Neutrophil (primary cell): Measurements from ENCODE around the gene OIT3.
"Not testable (repeated sequence)": the region's sequence is repeated elsewhere in the genome, so short reads cannot be mapped to it uniquely, and the experiment has no call there.

Experiments
- H3K27ac ChIP-seq: fragments of 200-600 bp; sonication (generic); 2 replicates; pipeline ENCODE4 v1.5.1; 2016; ENCODE audit warnings: mild to moderate bottlenecking, moderate library complexity
- H3K27me3 ChIP-seq: fragments of 200-600 bp; sonication (generic); 2 replicates; pipeline ENCODE4 v1.6.0; 2016; ENCODE audit warnings: mild to moderate bottlenecking
- H3K36me3 ChIP-seq: fragments of 200-600 bp; sonication (generic); 2 replicates; pipeline ENCODE4 v1.5.1; 2017
- H3K4me1 ChIP-seq, 2 experiments: fragments of 200-600 bp in 1 of 2; sonication (generic) in 1 of 2; 1 replicate in 1 of 2; 2 replicates in 1 of 2; pipeline versions ENCODE4 v1.5.1 to v1.6.1; 2013 to 2016; ENCODE audit warnings: low read depth in 1 of 2, low read length in 1 of 2, mild to moderate bottlenecking in 1 of 2, moderate library complexity in 1 of 2; ENCODE audit not compliant: control insufficient read depth in 1 of 2, insufficient read depth in 1 of 2
- H3K4me3 ChIP-seq, 2 experiments: fragments of 200-600 bp in 1 of 2; sonication (generic) in 1 of 2; 1 replicate in 1 of 2; 2 replicates in 1 of 2; pipeline ENCODE4 v1.5.1; 2013 to 2016; ENCODE audit warnings: low read depth in 1 of 2, low read length in 1 of 2, mild to moderate bottlenecking in 1 of 2, moderate library complexity in 1 of 2
- H3K9me3 ChIP-seq: fragments of 200-600 bp; sonication (generic); 2 replicates; pipeline ENCODE4 v1.5.1; 2016
- TF ChIP-seq, protein P1 (sequence below): fragments of 200-600 bp; sonication (generic); IDR thresholded peaks from 2 replicates; pipeline ENCODE4 v1.5.1; 2016; ENCODE audit warnings: antibody characterized with exemption

Gene OIT3

DNA sequence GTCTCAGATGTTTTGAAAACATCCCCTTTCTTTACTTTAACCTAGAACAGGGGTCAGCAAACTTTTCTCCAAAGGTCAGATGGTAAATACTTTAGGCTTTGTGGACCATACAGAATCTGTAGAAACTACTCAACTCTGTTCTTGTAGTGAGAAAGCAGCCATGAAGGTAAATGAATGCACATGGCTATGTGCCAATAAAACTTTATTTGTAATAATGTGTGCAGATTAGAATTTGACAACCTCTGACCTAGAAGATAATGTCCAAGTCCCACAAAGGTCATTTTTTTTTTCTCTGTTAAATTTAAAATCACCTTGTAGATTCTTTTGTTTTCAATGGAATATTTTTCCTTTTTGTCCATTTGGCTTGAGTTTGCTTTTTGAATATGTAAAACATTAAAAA lies 17.2 kb downstream of the OIT3 start:
- H3K4me1 ChIP-seq = no peaks in the 10 kb centered on the region
- no peaks in the 10 kb centered on the region for H3K9me3 ChIP-seq
- no peak overlapping the region for H3K4me3 ChIP-seq
- no peaks in the 10 kb centered on the region for H3K27me3 ChIP-seq
- H3K36me3 ChIP-seq = no peaks in the 10 kb centered on the region
- no peak overlapping the region for H3K27ac ChIP-seq
- TF ChIP-seq, protein P1, sequence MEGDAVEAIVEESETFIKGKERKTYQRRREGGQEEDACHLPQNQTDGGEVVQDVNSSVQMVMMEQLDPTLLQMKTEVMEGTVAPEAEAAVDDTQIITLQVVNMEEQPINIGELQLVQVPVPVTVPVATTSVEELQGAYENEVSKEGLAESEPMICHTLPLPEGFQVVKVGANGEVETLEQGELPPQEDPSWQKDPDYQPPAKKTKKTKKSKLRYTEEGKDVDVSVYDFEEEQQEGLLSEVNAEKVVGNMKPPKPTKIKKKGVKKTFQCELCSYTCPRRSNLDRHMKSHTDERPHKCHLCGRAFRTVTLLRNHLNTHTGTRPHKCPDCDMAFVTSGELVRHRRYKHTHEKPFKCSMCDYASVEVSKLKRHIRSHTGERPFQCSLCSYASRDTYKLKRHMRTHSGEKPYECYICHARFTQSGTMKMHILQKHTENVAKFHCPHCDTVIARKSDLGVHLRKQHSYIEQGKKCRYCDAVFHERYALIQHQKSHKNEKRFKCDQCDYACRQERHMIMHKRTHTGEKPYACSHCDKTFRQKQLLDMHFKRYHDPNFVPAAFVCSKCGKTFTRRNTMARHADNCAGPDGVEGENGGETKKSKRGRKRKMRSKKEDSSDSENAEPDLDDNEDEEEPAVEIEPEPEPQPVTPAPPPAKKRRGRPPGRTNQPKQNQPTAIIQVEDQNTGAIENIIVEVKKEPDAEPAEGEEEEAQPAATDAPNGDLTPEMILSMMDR = no peak

DNA sequence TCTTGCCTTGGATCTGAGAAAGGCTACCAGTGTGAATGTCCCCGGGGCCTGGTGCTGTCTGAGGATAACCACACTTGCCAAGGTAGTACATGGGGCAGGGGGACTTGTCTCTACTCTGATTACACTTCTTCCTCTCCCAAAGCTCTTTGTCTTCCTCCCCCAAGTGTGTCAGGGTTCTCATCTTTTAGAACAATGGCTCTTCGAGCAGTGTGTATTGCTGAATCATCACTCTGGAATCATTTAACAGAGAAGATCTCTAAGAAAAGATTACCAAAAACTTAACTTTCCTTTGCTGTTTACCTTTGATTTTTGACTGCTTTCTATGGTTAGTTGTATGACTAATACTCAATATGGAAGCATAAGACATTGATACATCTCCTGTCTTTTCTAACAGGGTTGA lies 18.2 kb downstream of the OIT3 start:
- no peaks in the 10 kb centered on the region for H3K36me3 ChIP-seq
- TF ChIP-seq, protein P1 = no peak

DNA sequence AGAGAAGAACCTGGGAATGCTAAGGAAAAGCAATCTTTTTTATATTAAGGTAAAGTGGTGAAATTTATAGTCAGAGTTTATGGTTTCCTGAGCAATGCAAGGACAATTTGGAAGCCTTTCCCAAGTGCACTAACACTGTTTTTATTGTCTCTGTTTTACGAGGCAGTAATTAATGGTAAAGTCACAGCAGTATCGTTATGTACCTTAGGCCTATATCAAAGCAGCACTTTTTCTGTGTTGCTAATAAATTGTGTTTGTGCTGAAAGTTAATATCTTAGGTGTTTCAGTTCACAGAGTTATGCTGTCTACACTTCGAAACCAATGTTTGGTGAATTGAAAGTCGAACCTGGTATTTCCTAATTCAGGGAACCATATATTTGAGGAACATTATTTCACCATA lies 19.2 kb downstream of the OIT3 start:
- Histone ChIP-seq H3K27me3 (no peaks in the 10 kb centered on the region), H3K4me3 (no peak overlapping the region), H3K9me3 (no peaks in the 10 kb centered on the region), H3K27ac (no peak overlapping the region), H3K36me3 (no peaks in the 10 kb centered on the region), H3K4me1 (no peaks in the 10 kb centered on the region)
- TF ChIP-seq, protein P1 = no peak

More for the DNA sequence above, 18.2 kb downstream of the OIT3 start:
- H3K27ac ChIP-seq = no peak overlapping the region
- H3K9me3 ChIP-seq = no peaks in the 10 kb centered on the region
- H3K4me1 ChIP-seq = no peaks in the 10 kb centered on the region
- H3K4me3 ChIP-seq = no peak overlapping the region
- H3K27me3 ChIP-seq = no peaks in the 10 kb centered on the region

DNA sequence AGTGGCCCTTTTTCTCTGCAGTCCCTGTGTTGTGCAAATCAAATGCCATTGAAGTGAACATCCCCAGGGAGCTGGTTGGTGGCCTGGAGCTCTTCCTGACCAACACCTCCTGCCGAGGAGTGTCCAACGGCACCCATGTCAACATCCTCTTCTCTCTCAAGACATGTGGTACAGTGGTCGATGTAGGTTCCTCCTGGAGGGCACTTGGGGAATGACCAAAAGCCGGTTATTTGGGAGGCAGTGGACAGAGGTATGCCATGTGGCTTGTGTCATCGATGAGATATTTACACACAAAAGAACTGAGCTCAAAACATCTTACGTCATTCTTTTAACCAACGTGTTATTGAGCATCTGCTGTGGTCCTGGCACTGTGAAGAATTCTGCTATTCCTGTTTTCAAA lies 19.7 kb downstream of the OIT3 start:
- TF ChIP-seq, protein P1 = no peak
- no peak overlapping the region for H3K4me3 ChIP-seq
- H3K27me3 ChIP-seq = no peaks in the 10 kb centered on the region
- H3K27ac ChIP-seq = no peak overlapping the region
- H3K36me3 ChIP-seq = no peaks in the 10 kb centered on the region
- H3K9me3 ChIP-seq = no peaks in the 10 kb centered on the region
- no peaks in the 10 kb centered on the region for H3K4me1 ChIP-seq

DNA sequence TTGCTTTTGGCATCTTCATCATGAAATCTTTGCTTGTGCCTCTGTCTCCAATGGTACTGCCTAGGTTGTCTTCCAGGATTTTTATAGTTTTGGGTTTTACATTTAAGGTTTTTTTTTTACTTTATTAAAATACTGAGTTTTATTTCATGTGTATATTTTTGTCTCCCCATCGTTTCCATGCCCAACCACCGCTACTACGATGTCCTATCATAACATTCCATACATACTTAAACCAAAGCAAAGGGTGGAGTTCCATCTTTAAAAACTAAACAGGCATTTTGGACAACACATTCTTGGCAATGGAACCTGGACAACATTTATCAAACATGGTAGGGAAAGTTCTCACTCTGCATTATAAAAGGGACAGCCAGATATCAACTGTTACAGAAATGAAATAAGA lies 23.7 kb downstream of the OIT3 start:
- H3K4me3 ChIP-seq, H3K4me1 ChIP-seq, H3K27ac ChIP-seq, H3K27me3 ChIP-seq, H3K36me3 ChIP-seq, H3K9me3 ChIP-seq: not testable (repeated sequence)

DNA sequence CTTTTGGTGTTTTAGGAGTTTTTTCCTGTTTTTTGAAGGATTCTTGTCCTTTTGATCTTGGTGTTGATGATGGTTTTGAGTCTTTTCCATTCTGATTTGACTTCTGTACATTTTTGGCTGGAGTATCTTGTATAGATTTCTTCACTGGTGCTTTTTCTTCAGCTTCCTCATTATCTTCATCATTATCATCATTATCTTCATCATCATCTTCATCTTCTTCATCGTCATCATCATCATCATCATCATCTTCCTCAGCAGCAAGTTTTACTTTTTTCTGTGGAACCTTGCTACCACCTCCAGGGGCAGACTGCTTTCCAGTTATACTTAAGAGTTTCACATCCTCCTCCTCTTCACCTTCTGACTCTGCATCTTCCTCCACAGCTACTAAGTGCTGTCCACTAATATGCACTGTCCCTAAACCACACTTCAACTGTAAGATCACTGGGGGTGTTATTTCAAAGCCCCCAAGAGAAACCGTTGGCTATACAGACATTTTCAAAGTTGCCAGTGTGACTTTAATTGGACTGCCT lies 24.3 kb downstream of the OIT3 start:
- not testable (repeated sequence) for H3K9me3 ChIP-seq, H3K27ac ChIP-seq, H3K36me3 ChIP-seq, H3K4me1 ChIP-seq, H3K27me3 ChIP-seq, H3K4me3 ChIP-seq

DNA sequence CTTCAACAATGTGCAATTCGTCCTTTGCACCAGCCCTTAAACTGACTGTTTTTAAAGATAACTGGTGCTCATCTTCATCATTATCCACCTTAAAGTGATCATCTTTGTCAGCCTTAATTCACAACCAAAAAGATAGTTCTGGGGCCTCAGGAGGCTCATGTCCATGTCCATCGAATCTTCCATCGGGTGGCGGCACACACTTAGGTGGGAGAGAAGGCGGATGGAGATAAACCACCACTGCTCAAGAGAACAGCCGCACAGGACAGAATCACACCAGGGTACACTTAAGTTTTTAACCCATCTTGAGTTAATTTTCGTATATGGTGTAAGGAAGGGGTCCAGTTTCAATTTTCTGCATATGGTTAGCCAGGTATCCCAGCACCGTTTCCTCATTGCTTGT lies 24.8 kb downstream of the OIT3 start:
- H3K36me3 ChIP-seq = no peaks in the 10 kb centered on the region
- H3K4me1 ChIP-seq = no peaks in the 10 kb centered on the region
- TF ChIP-seq, protein P1 = no peak
- no peak overlapping the region for H3K4me3 ChIP-seq
- H3K27me3 ChIP-seq = no peaks in the 10 kb centered on the region
- no peaks in the 10 kb centered on the region for H3K9me3 ChIP-seq
- no peak overlapping the region for H3K27ac ChIP-seq

DNA sequence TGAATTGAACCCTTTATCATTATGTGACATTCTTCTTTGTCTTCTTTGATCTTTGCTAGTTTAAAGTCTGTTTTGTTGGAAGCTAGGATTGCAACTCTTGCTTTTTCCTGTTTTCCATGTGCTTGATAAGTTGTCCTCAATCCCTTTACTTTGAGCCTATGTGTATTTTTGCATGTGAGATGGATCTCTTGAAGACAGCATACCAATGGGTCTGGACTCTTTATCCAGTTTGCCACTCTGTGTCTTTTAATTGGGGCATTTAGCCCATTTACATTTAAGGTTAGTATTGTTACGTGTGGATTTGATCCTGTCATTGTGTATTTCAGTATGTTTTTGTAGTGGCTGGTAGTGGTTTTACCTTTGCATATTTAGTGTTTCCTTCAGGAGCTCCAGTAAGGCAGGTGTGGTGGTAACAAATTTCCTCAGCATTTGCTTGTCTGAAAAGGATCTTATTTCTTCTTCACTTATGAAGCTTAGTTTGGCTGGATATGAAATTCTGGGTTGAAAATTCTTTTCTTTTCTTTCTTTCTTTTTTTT lies 27.7 kb downstream of the OIT3 start:
- H3K9me3 ChIP-seq, H3K27me3 ChIP-seq, H3K4me1 ChIP-seq, H3K4me3 ChIP-seq, H3K36me3 ChIP-seq, H3K27ac ChIP-seq: not testable (repeated sequence)
